Gastroesophageal sphincter (tissue), 3 donors: ENCODE measurements around the gene NEDD8.

Experiments
- CTCF ChIP-seq, 4 experiments: fragments of 200-600 bp in 2 of 4; fragments of 450-650 bp in 2 of 4; sonication (generic) in 1 of 4; IDR thresholded peaks; one replicate each; pipeline ENCODE4 v1.5.1; 2017 to 2019; ENCODE audit warnings: antibody characterized with exemption in 4 of 4, mild to moderate bottlenecking in 2 of 4, moderate library complexity in 2 of 4
- EP300 ChIP-seq: sonication (generic); formaldehyde crosslinking; IDR thresholded peaks from one replicate; pipeline ENCODE4 v1.6.1; 2017; ENCODE audit warnings: antibody characterized with exemption, mild to moderate bottlenecking
- POLR2AphosphoS5 ChIP-seq: sonication (generic); formaldehyde crosslinking; IDR thresholded peaks from one replicate; pipeline ENCODE4 v1.6.1; 2017; ENCODE audit warnings: antibody characterized with exemption

DNA sequence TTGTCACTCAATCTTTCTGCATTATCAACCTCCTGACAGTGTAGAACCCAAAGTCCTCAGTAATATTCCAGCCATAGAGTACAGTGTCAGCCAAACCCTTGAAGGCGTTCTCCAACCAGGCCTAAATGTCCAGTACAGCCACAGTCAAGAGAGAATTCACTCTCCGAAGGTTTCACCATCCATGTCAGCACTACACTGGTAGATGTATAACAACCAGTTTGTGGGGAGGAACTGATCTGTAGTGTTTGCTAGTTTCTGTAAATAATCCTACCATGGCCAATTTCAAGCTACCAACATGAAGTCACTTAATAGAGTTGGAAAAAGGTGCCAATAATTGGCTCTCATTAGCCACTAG is 15.8 kb downstream of the NEDD8 start:
- TF ChIP-seq POLR2AphosphoS5 (no peak), CTCF (IDR thresholded peaks at IDR 0.05) (no peak), EP300 (no peak)
